HL-60 (cell line): ENCODE data around the gene KLHL26.

Experiments
- DNase-seq, 2 experiments: peaks; one replicate each; pipeline ENCODE4 v3.0.0-alpha.2; 2010 to 2020; ENCODE audit warnings: low read depth in 1 of 2, low spot score in 1 of 2
- H3K27ac ChIP-seq: fragments of 250-450 bp; sonication (Bioruptor Pico); replicated peaks from 2 replicates; pipeline ENCODE4 v1.5.1; 2020; ENCODE audit warnings: mild to moderate bottlenecking, moderate library complexity
- H3K27me3 ChIP-seq: fragments of 250-450 bp; sonication (Bioruptor Pico); 2 replicates; pipeline ENCODE4 v1.5.1; 2021; ENCODE audit warnings: mild to moderate bottlenecking, moderate library complexity; ENCODE audit not compliant: insufficient read depth, poor library complexity, severe bottlenecking
- H3K4me3 ChIP-seq: replicated peaks from 2 replicates; pipeline ENCODE4 v1.5.1; 2011; ENCODE audit warnings: mild to moderate bottlenecking, control low read depth, low read length; ENCODE audit not compliant: insufficient read depth
- CTCF ChIP-seq: IDR thresholded peaks from one replicate; pipeline ENCODE4 v1.5.1; 2011; ENCODE audit warnings: low read length, control low read depth, inconsistent platforms; ENCODE audit not compliant: insufficient read depth
- GABPA ChIP-seq: IDR thresholded peaks from 2 replicates; pipeline ENCODE4 v1.6.1; 2012; ENCODE audit warnings: low read depth
- POLR2AphosphoS5 ChIP-seq: IDR thresholded peaks from 2 replicates; pipeline ENCODE4 v1.6.1; 2012; ENCODE audit warnings: low read depth
- SPI1 ChIP-seq: IDR thresholded peaks from 2 replicates; pipeline ENCODE4 v1.6.1; 2012; ENCODE audit warnings: low read depth, mild to moderate bottlenecking, borderline replicate concordance
- TF ChIP-seq, protein P1 (sequence below): IDR thresholded peaks from 2 replicates; pipeline ENCODE4 v1.6.1; 2012; ENCODE audit warnings: low read depth; ENCODE audit not compliant: insufficient replicate concordance

Gene KLHL26

DNA sequence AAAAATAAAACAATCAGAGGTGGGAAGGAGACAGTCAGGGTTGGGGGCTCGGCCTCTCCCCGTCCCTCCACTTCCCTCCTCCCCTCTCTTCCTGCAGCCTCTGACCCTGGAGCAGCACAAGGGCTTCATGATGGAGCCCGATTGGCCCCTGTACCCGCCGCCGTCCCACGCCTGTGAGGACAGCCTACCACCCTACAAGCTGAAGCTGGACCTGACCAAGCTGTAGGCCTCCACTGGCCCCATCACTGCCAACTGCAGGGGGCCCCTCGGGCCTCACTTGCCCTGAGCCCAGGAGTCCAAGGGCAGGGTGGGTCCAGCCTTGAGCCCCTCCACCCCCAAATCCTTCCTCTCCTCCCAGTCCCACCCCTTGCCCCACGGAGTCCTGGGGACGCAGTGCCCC is 16.5 kb upstream of the KLHL26 start:
- TF ChIP-seq POLR2AphosphoS5 (no peak), CTCF (no peak), GABPA (no peak), SPI1 (no peak)
- TF ChIP-seq, protein P1, sequence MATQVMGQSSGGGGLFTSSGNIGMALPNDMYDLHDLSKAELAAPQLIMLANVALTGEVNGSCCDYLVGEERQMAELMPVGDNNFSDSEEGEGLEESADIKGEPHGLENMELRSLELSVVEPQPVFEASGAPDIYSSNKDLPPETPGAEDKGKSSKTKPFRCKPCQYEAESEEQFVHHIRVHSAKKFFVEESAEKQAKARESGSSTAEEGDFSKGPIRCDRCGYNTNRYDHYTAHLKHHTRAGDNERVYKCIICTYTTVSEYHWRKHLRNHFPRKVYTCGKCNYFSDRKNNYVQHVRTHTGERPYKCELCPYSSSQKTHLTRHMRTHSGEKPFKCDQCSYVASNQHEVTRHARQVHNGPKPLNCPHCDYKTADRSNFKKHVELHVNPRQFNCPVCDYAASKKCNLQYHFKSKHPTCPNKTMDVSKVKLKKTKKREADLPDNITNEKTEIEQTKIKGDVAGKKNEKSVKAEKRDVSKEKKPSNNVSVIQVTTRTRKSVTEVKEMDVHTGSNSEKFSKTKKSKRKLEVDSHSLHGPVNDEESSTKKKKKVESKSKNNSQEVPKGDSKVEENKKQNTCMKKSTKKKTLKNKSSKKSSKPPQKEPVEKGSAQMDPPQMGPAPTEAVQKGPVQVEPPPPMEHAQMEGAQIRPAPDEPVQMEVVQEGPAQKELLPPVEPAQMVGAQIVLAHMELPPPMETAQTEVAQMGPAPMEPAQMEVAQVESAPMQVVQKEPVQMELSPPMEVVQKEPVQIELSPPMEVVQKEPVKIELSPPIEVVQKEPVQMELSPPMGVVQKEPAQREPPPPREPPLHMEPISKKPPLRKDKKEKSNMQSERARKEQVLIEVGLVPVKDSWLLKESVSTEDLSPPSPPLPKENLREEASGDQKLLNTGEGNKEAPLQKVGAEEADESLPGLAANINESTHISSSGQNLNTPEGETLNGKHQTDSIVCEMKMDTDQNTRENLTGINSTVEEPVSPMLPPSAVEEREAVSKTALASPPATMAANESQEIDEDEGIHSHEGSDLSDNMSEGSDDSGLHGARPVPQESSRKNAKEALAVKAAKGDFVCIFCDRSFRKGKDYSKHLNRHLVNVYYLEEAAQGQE: no peak
- Histone ChIP-seq H3K4me3 (no peak overlapping the region), H3K27me3 (peaks cover 5% of the 10 kb centered on the region), H3K27ac (no peak overlapping the region)
- DNase-seq: no peak

- Histone ChIP-seq H3K27ac (no peak overlapping the region), H3K27me3 (no peaks in the 10 kb centered on the region), H3K4me3 (no peak overlapping the region)
- no peak for TF ChIP-seq GABPA
- no peak for DNase-seq
Observed at GRCh38 chr19:18620902-18621301, 15.9 kb upstream of the KLHL26 start.

DNA sequence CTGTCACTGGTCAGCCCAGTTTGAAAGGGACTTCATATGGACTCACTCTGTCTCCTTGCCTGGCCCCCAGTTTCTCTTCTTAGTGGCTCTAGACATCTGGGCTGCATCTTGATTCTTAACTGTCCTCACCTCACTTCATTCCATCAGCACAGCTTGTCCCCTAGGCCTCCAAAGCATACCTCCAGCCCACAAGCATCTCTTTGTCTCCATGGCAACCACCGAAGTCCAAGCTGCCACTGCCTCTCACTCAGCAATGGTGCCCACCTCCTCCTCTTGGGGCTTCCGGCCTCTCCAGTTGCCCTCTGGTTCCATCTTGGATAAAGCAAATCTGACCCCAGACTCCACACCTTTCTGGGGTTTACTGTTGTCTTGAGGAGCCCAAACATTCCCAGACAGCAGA is 9.9 kb upstream of the KLHL26 start:
- no peaks in the 10 kb centered on the region for H3K27me3 ChIP-seq
- no peak for TF ChIP-seq POLR2AphosphoS5
- TF ChIP-seq, protein P1: no peak
- no peak for TF ChIP-seq CTCF
- TF ChIP-seq SPI1: no peak
- no peak for TF ChIP-seq GABPA
- no peak for DNase-seq
- no peak overlapping the region for H3K27ac ChIP-seq
- no peak overlapping the region for H3K4me3 ChIP-seq

- peaks cover 3% of the 10 kb centered on the region for H3K27me3 ChIP-seq
- TF ChIP-seq CTCF (no peak), POLR2AphosphoS5 (no peak), GABPA (no peak), SPI1 (no peak)
- TF ChIP-seq, protein P1: no peak
- no peak overlapping the region for H3K27ac ChIP-seq
- no peak for DNase-seq
- no peak overlapping the region for H3K4me3 ChIP-seq
Observed at GRCh38 chr19:18629166-18630088, 7.4 kb upstream of the KLHL26 start.
